Esophagus squamous epithelium (tissue), 5 donors: Measurements from ENCODE around the gene PKIG. TPM values are rescaled to one million over a fixed set of nuclear protein-coding genes. Genes with fewer than 3 reads are reported as not detected.

Experiments
- DNase-seq: peaks from one replicate; lab custom pipeline; 2025; lab: John Stamatoyannopoulos, UW
- H3K27ac ChIP-seq, 4 donors: fragments of 200-600 bp; sonication (generic); one replicate each; pipeline ENCODE4 v1.5.1; 2016 to 2019; ENCODE audit warnings: mild to moderate bottlenecking in 1 of 4
- H3K27me3 ChIP-seq, 4 donors: fragments of 200-600 bp; sonication (generic); 1 replicate in 3 of 4; 2 replicates in 1 of 4; pipeline versions ENCODE4 v1.5.1 to v1.6.0; 2017 to 2021; ENCODE audit warnings: antibody characterized with exemption in 1 of 4
- H3K36me3 ChIP-seq, 3 donors: fragments of 200-600 bp; sonication (generic); one replicate each; pipeline ENCODE4 v1.5.1; 2016 to 2019
- H3K4me1 ChIP-seq, 3 donors: fragments of 200-600 bp; sonication (generic); one replicate each; pipeline ENCODE4 v1.5.1; 2017 to 2019
- H3K4me3 ChIP-seq, 4 donors: fragments of 200-600 bp; sonication (generic); 1 replicate in 3 of 4; 2 replicates in 1 of 4; pipeline ENCODE4 v1.5.1; 2016 to 2019; ENCODE audit warnings: mild to moderate bottlenecking in 2 of 4, moderate library complexity in 1 of 4
- H3K9me3 ChIP-seq, 3 donors: fragments of 200-600 bp; sonication (generic); one replicate each; pipeline ENCODE4 v1.5.1; 2016 to 2019
- CTCF ChIP-seq, 6 experiments: fragments of 450-650 bp in 4 of 6; fragments of 200-600 bp in 2 of 6; sonication (generic) in 2 of 6; IDR thresholded peaks; one replicate each; pipeline ENCODE4 v1.5.1; 2016 to 2019; ENCODE audit warnings: antibody characterized with exemption in 6 of 6, mild to moderate bottlenecking in 4 of 6, moderate library complexity in 4 of 6
- POLR2A ChIP-seq, 4 donors: fragments of 450-650 bp; IDR thresholded peaks; one replicate each; pipeline ENCODE4 v1.6.1; 2017; ENCODE audit warnings: antibody characterized with exemption in 4 of 4, mild to moderate bottlenecking in 4 of 4, moderate library complexity in 3 of 4
- WGBS, 2 donors: methylation state at CpG; one replicate each; pipeline ENCODE4 v1.1.5; 2018; 5-methylcytosine and 5-hydroxymethylcytosine counted together
- intact Hi-C: fragments of 100-400 bp; cut with DNase I; formaldehyde crosslinking; loops from one replicate; pipeline ENCODE4 v1.15.0; 2022
- total RNA-seq, 4 donors: library from RNA; depleted of rRNA; stranded (reverse); fragments of >200 nt; gene quantifications; one replicate each; pipeline ENCODE4 v1.1.0, GENCODE V29; 2016
- donor health status: DM: yes; HTN: yes; CAD: no.

PKIG gene
- total RNA-seq, 4 donors from 2014 or later: 11.0 to 80.1 (median 19.4) TPM

DNA sequence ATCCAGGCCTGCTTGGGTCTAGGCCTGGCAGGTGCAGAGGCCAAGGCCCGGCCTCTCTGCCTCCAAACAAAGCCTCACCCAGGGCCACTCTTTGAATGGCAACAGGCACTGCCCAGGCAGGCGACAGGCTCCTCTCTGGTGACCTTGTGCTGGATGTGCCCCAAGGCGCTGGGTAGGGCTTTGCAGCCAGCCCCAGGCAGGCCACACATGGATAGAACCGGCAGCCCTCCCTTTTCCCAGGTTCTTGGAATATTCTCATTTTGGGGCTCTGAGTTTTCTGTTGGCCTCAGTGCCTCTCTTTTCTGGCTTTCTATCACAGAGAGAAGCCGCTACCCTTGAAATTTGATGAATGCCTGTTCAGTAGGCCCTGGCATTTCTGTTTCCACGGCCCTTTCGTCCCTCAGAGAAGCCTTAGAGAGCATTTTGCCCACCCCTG, 18.9 kb downstream of the PKIG start:
- no peak for DNase-seq
- TF ChIP-seq POLR2A (IDR thresholded peaks at IDR 0.05) (no peak), CTCF (IDR thresholded peaks at IDR 0.05) (no peak)
- Histone ChIP-seq H3K27ac (peak overlapping the region; percentile 65 to 94 (median 88)), H3K9me3 (no peaks in the 10 kb centered on the region), H3K27me3 (no peaks in the 10 kb centered on the region), H3K4me3 (peak overlapping the region in 1 of 4 donors; percentile 16), H3K4me1 (peaks cover 8 to 78% (median 61%) of the 10 kb centered on the region in 3 donors), H3K36me3 (no peaks in the 10 kb centered on the region)
- intact Hi-C loops: no loop called here
- 53 to 54% methylated on average over 4 to 7 of the region's 7 CpGs for WGBS, 2 donors

GRCh38 chr20:44601801-44602204, 19.4 kb downstream of the PKIG start:
- Histone ChIP-seq H3K4me3 (no peak overlapping the region), H3K27ac (peak overlapping the region; percentile 65 to 90 (median 80)), H3K4me1 (peaks cover 8 to 72% (median 58%) of the 10 kb centered on the region in 3 donors), H3K27me3 (no peaks in the 10 kb centered on the region), H3K36me3 (no peaks in the 10 kb centered on the region), H3K9me3 (no peaks in the 10 kb centered on the region)
- TF ChIP-seq POLR2A (IDR thresholded peaks at IDR 0.05) (no peak), CTCF (IDR thresholded peaks at IDR 0.05) (no peak)
- WGBS, 2 donors: 0 to 14% methylated on average over 1 of the region's 1 CpG
- DNase-seq: no peak
- intact Hi-C loops: no loop called here

DNA sequence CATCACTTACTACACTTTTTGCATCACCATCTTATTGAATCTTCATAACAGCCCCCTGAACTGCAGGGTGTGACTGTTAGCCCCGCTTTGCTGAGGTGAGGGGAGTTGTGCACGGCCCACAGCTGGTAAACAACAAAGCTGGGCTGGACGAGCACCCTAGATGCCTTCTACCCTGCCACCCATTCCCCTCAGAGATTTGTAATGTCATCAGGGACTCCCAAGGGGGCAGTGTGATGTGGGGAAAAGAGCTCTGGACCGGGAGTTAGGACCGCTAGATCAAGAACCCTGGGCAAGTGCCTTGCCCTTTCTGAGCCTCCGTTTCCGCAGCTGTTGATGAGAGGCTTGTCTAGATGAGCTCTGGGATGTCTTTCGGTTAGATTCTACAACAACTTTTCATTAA, 20.9 kb downstream of the PKIG start:
- H3K9me3 ChIP-seq: no peaks in the 10 kb centered on the region
- peak overlapping the region in 3 of 4 donors; percentile 63 to 90 (median 87) for H3K27ac ChIP-seq
- H3K4me3 ChIP-seq: no peak overlapping the region
- peaks cover 8 to 58% (median 45%) of the 10 kb centered on the region in 3 donors for H3K4me1 ChIP-seq
- DNase-seq: no peak
- no peaks in the 10 kb centered on the region for H3K36me3 ChIP-seq
- intact Hi-C loops: no loop called here
- no peaks in the 10 kb centered on the region for H3K27me3 ChIP-seq
- 89 to 91% methylated on average over 8 of the region's 8 CpGs for WGBS, 2 donors
- TF ChIP-seq POLR2A (IDR thresholded peaks at IDR 0.05) (no peak), CTCF (IDR thresholded peaks at IDR 0.05) (no peak)

DNA sequence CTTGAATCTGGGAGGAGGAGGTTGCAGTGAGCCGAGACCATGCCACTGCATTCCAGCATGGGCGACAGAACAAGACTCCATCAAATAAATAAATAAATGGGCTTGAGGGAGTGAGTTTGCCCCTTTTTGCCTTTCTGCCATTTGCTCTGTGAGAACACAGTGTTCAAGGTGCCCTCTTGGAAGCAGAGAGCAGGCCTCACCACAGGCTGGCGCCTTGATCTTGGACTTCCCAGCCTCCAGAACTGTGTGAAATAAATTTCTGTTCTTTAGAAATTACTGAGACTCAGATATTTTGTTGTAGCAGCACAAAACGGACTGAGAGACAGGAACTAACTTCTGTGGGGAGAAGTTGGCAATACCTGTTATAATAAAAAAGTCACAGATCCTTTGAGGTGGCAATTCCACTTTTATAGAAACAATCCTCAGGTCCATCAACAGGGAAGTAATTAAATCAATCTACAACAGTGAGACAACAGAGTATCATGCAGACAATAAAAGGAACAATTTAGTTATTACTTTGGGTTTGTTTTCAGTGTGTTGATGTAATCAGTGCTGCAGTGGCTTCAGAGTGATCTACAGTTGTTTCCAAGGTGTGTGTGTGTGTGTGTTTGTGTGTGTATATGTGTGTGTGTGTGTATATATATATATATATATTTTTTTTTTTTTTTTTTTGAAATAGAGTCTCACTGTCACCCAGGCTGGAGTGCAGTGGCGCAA, 24.5 kb downstream of the PKIG start:
- Histone ChIP-seq H3K9me3 (no peaks in the 10 kb centered on the region), H3K36me3 (no peaks in the 10 kb centered on the region), H3K27ac (peak overlapping the region in 1 of 4 donors; percentile 13), H3K4me1 (peaks cover 0 to 52% (median 32%) of the 10 kb centered on the region in 3 donors), H3K4me3 (no peak overlapping the region), H3K27me3 (no peaks in the 10 kb centered on the region)
- intact Hi-C loops: no loop called here
- WGBS, 2 donors: 89 to 98% methylated on average over 4 of the region's 5 CpGs
- no peak for DNase-seq
- no peak for TF ChIP-seq CTCF (IDR thresholded peaks at IDR 0.05)
- TF ChIP-seq POLR2A (IDR thresholded peaks at IDR 0.05): no peak

GRCh38 chr20:44609006-44609515, 26.7 kb downstream of the PKIG start:
- H3K27me3 ChIP-seq: no peaks in the 10 kb centered on the region
- no peak for DNase-seq
- H3K36me3 ChIP-seq: peaks cover 0 to 10% (median 0%) of the 10 kb centered on the region in 3 donors
- peak overlapping the region in 2 of 4 donors; percentile 8 to 41 for H3K4me3 ChIP-seq
- H3K27ac ChIP-seq: peak overlapping the region; percentile 69 to 88 (median 84)
- intact Hi-C loops: no loop called here
- TF ChIP-seq POLR2A (IDR thresholded peaks at IDR 0.05) (no peak), CTCF (IDR thresholded peaks at IDR 0.05) (no peak)
- no peaks in the 10 kb centered on the region for H3K9me3 ChIP-seq
- peaks cover 0 to 36% (median 20%) of the 10 kb centered on the region in 3 donors for H3K4me1 ChIP-seq
- 75 to 77% methylated on average over 5 to 8 of the region's 9 CpGs for WGBS, 2 donors
